ENCODE data around the gene THRAP3. TPM values are rescaled to one million over a fixed set of nuclear protein-coding genes. Genes with fewer than 3 reads are reported as not detected.
A peak's percentile ranks its signal among the peaks of the same experiment; 100 is the strongest.
"Not testable (repeated sequence)": the region's sequence is repeated elsewhere in the genome, so short reads cannot be mapped to it uniquely, and the experiment has no call there.

The THRAP3 gene
- total RNA-seq, 1 donor from 2014 or later = 142 TPM

DNA sequence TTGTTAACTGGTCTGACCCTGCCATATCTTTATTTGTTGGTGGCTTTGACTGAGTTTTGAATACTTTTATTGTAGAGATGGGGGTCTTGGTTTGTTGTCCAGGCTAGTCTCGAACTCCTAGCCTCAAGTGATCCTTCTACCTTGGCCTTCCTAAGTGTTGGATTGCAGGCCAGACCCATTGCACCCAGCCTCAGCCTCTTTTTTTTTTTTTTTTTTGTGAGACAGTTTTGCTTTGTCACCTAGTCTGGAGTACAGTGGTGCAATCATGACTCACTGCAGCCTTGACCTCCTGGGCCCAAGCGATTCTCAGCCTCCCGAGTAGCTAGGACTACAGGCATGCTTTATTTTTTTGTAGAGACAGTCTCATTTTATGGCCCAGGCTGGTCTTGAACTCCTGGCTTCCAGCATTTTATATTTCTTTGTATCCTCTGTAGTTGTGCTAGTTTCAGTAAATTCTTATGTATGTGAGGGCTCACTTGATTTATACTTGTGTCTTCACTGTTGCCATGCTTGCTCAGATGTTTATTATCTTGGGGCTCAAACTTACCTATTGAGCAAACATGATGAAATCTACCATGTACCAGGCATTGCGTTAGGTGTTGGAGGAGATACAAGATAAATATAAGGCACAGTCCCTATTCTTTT lies 24.1 kb downstream of the THRAP3 start:
- H3K36me3 Mint-ChIP-seq (ENCODE audit: insufficient read depth) = peaks cover 19% of the 10 kb centered on the region
- H3K4me3 Mint-ChIP-seq (ENCODE audit: low read depth) = no peak overlapping the region
- no peak for DNase-seq (ENCODE audit: low spot score, unreplicated experiment)
- H3K4me1 Mint-ChIP-seq (ENCODE audit: low read depth) = peaks cover 12% of the 10 kb centered on the region
- TF ChIP-seq CTCF (IDR thresholded peaks at IDR 0.05; ENCODE audit: unreplicated experiment) = no peak
- H3K27ac Mint-ChIP-seq = peak overlapping the region; percentile 78
- no peaks in the 10 kb centered on the region for H3K27me3 Mint-ChIP-seq
- peaks cover 4% of the 10 kb centered on the region for H3K9me3 Mint-ChIP-seq (ENCODE audit: low read depth)

- H3K4me3 Mint-ChIP-seq (ENCODE audit: low read depth) = no peak overlapping the region
- H3K27ac Mint-ChIP-seq = no peak overlapping the region
- H3K36me3 Mint-ChIP-seq (ENCODE audit: insufficient read depth) = peaks cover 10% of the 10 kb centered on the region
- H3K27me3 Mint-ChIP-seq = no peaks in the 10 kb centered on the region
- no peak for DNase-seq (ENCODE audit: low spot score, unreplicated experiment)
- peaks cover 4% of the 10 kb centered on the region for H3K9me3 Mint-ChIP-seq (ENCODE audit: low read depth)
- TF ChIP-seq CTCF (IDR thresholded peaks at IDR 0.05; ENCODE audit: unreplicated experiment) = no peak
- peaks cover 12% of the 10 kb centered on the region for H3K4me1 Mint-ChIP-seq (ENCODE audit: low read depth)
Observed at GRCh38 chr1:36251794-36252481, 27.7 kb downstream of the THRAP3 start.

- H3K4me1 Mint-ChIP-seq (ENCODE audit: low read depth) = peaks cover 16% of the 10 kb centered on the region
- not testable (repeated sequence) for H3K36me3 Mint-ChIP-seq (ENCODE audit: insufficient read depth); H3K27me3 Mint-ChIP-seq; H3K4me3 Mint-ChIP-seq (ENCODE audit: low read depth); H3K9me3 Mint-ChIP-seq (ENCODE audit: low read depth); H3K27ac Mint-ChIP-seq; DNase-seq (ENCODE audit: low spot score, unreplicated experiment)
Observed at GRCh38 chr1:36252482-36252824, 28.2 kb downstream of the THRAP3 start.

DNA sequence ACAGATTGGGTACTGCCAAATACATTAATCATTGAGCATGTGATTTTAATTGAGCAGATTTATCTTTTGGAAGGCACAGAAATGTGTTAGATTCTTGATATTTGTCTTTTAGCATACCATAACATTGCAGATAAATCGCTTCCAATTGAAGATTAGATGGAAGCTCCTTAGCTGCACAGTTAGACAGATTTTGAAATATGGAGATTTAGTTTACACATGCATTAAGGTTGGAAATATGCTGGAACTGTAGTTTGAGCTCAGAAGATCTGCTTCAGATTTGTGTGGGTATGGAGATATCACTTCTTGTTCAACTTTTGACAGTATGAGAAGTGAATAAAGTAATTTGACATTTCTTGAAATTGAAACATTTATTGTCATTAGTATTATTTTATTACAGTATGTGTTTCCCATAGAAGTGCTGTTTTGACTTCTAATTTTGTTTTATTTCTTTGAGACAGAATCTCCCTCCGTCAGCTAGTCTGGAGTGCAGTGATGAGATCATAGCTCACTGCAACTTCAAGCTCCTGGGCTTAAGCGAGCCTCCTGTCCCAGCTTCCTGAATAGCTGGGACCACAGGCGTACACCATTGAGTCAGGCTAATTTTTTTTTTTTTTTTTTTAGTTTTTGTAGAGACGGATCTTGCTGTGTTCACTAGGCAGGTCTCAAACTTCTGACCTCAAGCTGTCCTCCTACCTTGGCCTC lies 29.1 kb downstream of the THRAP3 start:
- no peak for TF ChIP-seq CTCF (IDR thresholded peaks at IDR 0.05; ENCODE audit: unreplicated experiment)
- Mint-ChIP-seq H3K27ac (no peak overlapping the region), H3K9me3 (ENCODE audit: low read depth) (peaks cover 4% of the 10 kb centered on the region), H3K4me3 (ENCODE audit: low read depth) (no peak overlapping the region), H3K36me3 (ENCODE audit: insufficient read depth) (peaks cover 7% of the 10 kb centered on the region), H3K4me1 (ENCODE audit: low read depth) (peaks cover 19% of the 10 kb centered on the region), H3K27me3 (no peaks in the 10 kb centered on the region)
- no peak for DNase-seq (ENCODE audit: low spot score, unreplicated experiment)

DNA sequence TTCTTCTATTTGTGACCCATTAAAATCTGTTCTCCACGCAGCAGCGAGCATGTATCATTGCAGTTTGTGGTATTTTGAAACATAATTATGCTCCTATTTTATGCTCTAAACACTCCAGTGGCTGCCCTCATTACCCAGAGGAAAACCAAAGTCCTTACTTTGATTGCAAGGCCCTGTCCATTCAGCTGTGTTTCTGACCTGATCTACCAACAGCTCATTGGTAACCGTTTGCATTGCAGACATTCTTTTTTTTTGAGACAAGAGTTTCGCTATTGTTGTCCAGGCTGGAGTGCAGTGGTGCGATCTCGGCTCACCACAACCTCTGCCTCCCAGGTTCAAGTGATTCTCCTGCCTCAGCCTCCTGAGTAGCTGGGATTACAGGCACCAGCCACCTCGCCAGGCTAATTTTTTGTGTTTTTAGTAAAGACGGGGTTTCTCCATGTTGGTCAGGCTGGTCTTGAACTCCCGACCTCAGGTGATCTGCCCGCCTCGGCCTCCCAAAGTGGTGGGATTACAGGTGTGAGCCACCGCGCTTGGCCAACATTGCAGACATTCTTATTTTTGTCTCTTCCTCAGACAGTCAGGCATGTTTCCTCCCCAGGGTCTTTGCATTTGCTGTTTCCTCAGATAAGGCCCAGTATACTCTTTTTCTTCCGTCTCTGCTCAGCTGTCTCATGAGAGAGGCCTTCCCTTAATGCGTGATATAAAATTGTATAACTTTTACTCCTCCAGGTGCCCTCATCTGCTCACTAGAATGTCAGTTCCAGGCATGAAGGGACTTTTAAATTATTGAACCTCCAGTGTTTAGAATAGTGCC lies 32.5 kb downstream of the THRAP3 start:
- peaks cover 18% of the 10 kb centered on the region for H3K4me1 Mint-ChIP-seq (ENCODE audit: low read depth)
- H3K27me3 Mint-ChIP-seq = no peaks in the 10 kb centered on the region
- no peaks in the 10 kb centered on the region for H3K9me3 Mint-ChIP-seq (ENCODE audit: low read depth)
- H3K27ac Mint-ChIP-seq = peak overlapping the region; percentile 8
- TF ChIP-seq CTCF (IDR thresholded peaks at IDR 0.05; ENCODE audit: unreplicated experiment) = no peak
- H3K4me3 Mint-ChIP-seq (ENCODE audit: low read depth) = no peak overlapping the region
- peaks cover 13% of the 10 kb centered on the region for H3K36me3 Mint-ChIP-seq (ENCODE audit: insufficient read depth)
- no peak for DNase-seq (ENCODE audit: low spot score, unreplicated experiment)
